ENCODE results near the gene GPATCH8. TPM values are rescaled to one million over a fixed set of nuclear protein-coding genes. Genes with fewer than 3 reads are reported as not detected.

Gene GPATCH8
- total RNA-seq, 4 donors from 2014 or later = 55.1 to 71.2 (median 59.8) TPM

- 35 to 45% methylated on average over 2 of the region's 2 CpGs for WGBS, 2 donors
- no peak for DNase-seq (ENCODE audit: low spot score in 2 of 2)
- no peak overlapping the region for H3K4me3 ChIP-seq
- H3K27me3 ChIP-seq = no peaks in the 10 kb centered on the region
- no peak for TF ChIP-seq EP300 (IDR thresholded peaks at IDR 0.05)
- TF ChIP-seq, protein P1, sequence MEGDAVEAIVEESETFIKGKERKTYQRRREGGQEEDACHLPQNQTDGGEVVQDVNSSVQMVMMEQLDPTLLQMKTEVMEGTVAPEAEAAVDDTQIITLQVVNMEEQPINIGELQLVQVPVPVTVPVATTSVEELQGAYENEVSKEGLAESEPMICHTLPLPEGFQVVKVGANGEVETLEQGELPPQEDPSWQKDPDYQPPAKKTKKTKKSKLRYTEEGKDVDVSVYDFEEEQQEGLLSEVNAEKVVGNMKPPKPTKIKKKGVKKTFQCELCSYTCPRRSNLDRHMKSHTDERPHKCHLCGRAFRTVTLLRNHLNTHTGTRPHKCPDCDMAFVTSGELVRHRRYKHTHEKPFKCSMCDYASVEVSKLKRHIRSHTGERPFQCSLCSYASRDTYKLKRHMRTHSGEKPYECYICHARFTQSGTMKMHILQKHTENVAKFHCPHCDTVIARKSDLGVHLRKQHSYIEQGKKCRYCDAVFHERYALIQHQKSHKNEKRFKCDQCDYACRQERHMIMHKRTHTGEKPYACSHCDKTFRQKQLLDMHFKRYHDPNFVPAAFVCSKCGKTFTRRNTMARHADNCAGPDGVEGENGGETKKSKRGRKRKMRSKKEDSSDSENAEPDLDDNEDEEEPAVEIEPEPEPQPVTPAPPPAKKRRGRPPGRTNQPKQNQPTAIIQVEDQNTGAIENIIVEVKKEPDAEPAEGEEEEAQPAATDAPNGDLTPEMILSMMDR (IDR thresholded peaks at IDR 0.05) = no peak
- no peak for TF ChIP-seq POLR2A (IDR thresholded peaks at IDR 0.05)
- peaks cover 0 to 24% (median 0%) of the 10 kb centered on the region in 3 donors for H3K36me3 ChIP-seq
- H3K9me3 ChIP-seq = no peaks in the 10 kb centered on the region
- H3K27ac ChIP-seq = peak overlapping the region in 1 of 4 donors; percentile 14
- peaks cover 0 to 24% (median 7%) of the 10 kb centered on the region in 4 donors for H3K4me1 ChIP-seq
Observed at GRCh38 chr17:44438636-44439035, 64.6 kb downstream of the GPATCH8 start.

GRCh38 chr17:44436336-44436735 is 66.9 kb downstream of the GPATCH8 start:
- peaks cover 0 to 47% (median 0%) of the 10 kb centered on the region in 3 donors for H3K36me3 ChIP-seq
- no peak for DNase-seq (ENCODE audit: low spot score in 2 of 2)
- TF ChIP-seq POLR2A (IDR thresholded peaks at IDR 0.05) = no peak
- TF ChIP-seq, protein P1 (IDR thresholded peaks at IDR 0.05) = no peak
- TF ChIP-seq EP300 (IDR thresholded peaks at IDR 0.05) = no peak
- no peak overlapping the region for H3K27ac ChIP-seq
- no peaks in the 10 kb centered on the region for H3K27me3 ChIP-seq
- H3K4me1 ChIP-seq = peaks cover 0 to 20% (median 6%) of the 10 kb centered on the region in 4 donors
- WGBS, 2 donors = 77 to 85% methylated on average over 2 of the region's 2 CpGs
- H3K4me3 ChIP-seq = no peak overlapping the region
- no peaks in the 10 kb centered on the region for H3K9me3 ChIP-seq

- peaks cover 0 to 75% (median 0%) of the 10 kb centered on the region in 3 donors for H3K36me3 ChIP-seq
Observed at GRCh38 chr17:44432254-44433157, 70.7 kb downstream of the GPATCH8 start.

GRCh38 chr17:44424828-44425461 is 78.3 kb downstream of the GPATCH8 start:
- TF ChIP-seq, protein P1 (IDR thresholded peaks at IDR 0.05) = no peak
- no peak for TF ChIP-seq EP300 (IDR thresholded peaks at IDR 0.05)
- TF ChIP-seq POLR2A (IDR thresholded peaks at IDR 0.05) = no peak

More at GRCh38 chr17:44432254-44433157, 70.7 kb downstream of the GPATCH8 start:
- Histone ChIP-seq H3K27me3 (no peaks in the 10 kb centered on the region), H3K9me3 (no peaks in the 10 kb centered on the region), H3K27ac (no peak overlapping the region), H3K4me1 (no peaks in the 10 kb centered on the region), H3K4me3 (no peak overlapping the region)
- 90 to 92% methylated on average over 9 of the region's 9 CpGs for WGBS, 2 donors
- TF ChIP-seq, protein P1 (IDR thresholded peaks at IDR 0.05) = no peak
- TF ChIP-seq EP300 (IDR thresholded peaks at IDR 0.05) (no peak), POLR2A (IDR thresholded peaks at IDR 0.05) (no peak)
- no peak for DNase-seq (ENCODE audit: low spot score in 2 of 2)

More at GRCh38 chr17:44424828-44425461, 78.3 kb downstream of the GPATCH8 start:
- DNase-seq (ENCODE audit: low spot score in 2 of 2) = no peak
- Histone ChIP-seq H3K27me3 (no peaks in the 10 kb centered on the region), H3K27ac (no peak overlapping the region), H3K36me3 (peaks cover 0 to 69% (median 0%) of the 10 kb centered on the region in 3 donors), H3K4me3 (no peak overlapping the region), H3K9me3 (no peaks in the 10 kb centered on the region), H3K4me1 (peaks cover 0 to 5% (median 0%) of the 10 kb centered on the region in 4 donors)
- WGBS, 2 donors = 87 to 91% methylated on average over 3 of the region's 3 CpGs
